ENCODE results near the gene L3MBTL4. TPM values are rescaled to one million over a fixed set of nuclear protein-coding genes. Genes with fewer than 3 reads are reported as not detected.
"Not testable (repeated sequence)": the region's sequence is repeated elsewhere in the genome, so short reads cannot be mapped to it uniquely, and the experiment has no call there.

The L3MBTL4 gene
- total RNA-seq, 1 donor from 2014 or later, result 8.5 TPM

DNA sequence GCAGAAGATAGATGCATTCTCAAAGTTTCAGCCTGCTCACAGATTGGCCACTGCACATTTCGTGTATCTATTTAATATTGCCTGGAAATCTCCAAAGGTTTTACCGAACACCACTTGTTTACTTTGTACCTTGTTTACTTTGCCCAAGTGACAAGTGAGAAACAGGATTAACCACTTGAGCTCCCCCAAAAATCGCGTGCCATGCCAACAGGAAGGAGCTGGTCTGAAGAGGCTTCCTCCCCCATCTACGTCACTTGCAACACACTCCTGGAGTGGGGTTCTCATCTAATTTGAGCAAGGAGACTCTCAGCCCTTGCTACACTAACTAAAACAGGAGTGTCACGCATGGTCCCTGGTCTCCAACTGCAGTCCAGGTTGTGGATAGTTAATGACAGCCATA lies 306.9 kb downstream of the L3MBTL4 start:
- no peak for DNase-seq (ENCODE audit: low spot score)

DNA sequence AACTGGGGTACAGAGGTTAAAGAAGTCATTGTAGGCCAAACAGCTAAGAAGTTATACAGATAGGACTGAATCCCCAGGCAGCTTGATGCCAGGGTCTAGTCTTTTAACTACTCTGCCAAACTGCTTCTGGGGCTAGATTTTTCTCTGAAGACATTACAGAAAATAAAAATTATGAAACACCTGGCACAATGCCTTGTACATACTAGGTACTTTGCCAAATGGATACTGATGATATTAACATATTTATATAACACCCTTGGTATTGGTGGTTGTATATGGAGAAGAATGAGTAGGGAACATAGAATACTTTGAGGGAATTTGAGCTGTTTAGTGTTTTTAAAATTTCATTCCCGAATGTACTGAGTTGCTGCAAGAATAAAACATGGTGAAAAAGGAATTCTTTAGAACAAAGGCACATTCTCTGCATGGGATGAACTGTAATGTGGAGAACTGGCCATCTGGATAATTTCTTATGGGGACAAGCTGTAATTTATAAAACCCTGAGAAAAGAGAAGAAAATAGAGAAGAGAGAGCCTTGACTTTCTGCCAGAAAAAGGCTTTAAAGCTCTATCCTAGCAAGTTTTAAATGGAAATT lies 308.5 kb downstream of the L3MBTL4 start:
- DNase-seq (ENCODE audit: low spot score), result no peak

DNA sequence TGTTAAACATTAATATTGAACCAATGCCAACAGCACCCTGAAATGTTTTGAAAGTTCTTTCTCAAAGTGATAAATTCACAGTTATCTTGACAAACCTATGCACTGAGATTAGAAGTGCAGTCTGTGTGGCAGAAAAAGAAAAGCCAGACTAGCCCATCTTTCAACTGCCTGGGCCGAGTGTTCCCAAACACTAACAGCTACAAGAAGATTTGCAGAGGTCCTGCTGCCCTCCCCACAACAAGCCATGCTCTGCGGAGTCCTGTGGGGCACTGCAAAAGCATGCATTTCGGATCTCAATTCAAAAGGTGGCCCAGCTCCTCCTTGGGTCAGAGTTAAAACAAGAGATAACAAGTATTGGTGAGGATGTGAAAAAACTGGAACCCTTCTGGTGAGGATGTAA lies 311.0 kb downstream of the L3MBTL4 start:
- no peak for DNase-seq (ENCODE audit: low spot score)

DNA sequence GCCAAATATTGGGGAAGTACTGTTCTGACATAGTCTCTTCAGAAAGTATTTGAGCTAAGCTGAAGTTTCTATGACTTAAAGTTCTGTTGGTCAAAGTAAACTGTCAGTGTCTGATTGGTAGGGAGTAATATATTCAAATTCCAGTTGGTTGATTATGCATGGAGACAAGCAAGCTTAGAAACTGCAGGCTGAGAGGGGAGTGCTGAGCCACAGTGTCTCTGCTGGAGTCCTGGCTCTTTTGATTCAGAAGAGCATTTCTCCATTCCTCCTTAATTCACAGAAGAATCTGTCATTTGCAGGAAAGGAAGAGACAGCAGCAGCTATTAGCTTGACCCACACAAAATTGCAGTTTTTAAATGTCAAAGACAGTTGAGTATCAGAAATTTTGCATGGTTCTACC lies 318.0 kb downstream of the L3MBTL4 start:
- no peak for DNase-seq (ENCODE audit: low spot score)

DNA sequence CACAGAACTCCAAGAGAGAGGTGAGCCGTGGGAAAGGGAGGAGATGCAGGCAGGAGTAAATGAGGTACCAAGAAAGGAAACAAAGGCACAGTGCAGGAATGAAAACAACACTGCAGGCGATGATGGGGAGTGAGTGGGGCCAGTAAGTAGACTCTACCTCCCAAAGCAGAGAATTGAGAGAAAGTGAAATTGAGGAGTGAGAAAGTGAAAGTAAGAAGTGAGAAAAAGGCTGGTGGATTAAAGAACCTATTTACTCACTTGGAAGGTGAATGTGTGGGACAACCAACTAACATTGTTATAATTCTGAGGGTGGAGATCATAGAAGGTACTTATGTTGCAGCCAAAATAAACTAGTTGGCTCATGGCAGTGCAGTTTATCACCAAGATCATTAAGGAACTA lies 326.3 kb downstream of the L3MBTL4 start:
- no peak for DNase-seq (ENCODE audit: low spot score)

DNA sequence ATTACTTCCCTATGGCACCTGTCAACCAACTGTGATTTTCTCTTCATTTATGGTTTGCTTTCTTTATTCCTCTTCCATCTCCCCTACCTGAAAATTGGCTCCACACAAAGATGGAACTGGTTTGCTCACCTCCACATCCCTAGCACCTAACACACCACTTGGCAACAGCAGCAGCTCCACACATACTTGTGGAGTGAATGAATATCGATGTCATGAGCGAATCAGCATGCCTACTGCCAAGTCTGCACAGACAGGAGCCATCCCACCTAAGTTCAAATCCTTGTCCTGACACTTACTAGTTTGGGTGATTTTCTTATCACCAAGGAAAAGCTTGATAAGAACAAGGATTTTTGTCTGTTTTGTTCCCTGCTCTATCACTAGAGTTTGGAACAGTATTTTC lies 328.0 kb downstream of the L3MBTL4 start:
- no peak for DNase-seq (ENCODE audit: low spot score)

DNA sequence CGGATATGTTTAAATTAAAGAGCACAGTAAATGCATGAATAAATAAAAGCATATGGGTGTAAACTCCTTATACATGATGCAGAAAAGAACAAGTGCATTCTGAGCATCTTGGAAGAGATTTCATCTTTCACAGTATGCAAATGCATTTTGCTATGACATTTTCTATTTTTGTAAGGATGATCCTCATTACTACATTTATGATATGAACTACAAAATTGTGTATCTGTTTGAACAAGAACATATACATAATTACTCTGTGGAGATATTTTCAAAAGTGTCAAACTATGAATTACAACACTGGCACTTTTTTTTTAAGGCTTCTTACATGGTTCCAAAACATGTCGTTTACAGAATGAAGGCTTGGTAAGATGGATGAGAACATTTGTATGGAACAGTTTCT lies 335.3 kb downstream of the L3MBTL4 start:
- DNase-seq (ENCODE audit: low spot score), result no peak

DNA sequence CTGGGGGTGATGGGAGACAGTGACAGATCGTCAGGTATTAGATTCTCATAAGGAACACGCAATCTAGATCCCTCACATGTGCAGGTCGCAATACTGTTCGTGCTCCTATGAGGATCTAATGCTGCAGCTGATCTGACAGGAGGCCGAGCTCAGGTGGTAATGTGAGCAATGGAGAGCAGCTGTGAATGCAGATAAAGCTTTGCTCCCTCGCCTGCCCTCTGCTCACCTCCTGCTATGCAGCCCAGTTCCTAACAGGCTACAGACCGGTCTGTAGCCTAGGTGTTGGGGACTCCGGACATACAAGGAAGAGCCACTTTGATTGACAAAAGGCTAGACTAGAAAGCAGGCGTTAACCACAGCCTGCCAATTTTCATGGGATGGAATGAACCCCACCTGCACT lies 335.8 kb downstream of the L3MBTL4 start:
- no peak for DNase-seq (ENCODE audit: low spot score)

DNA sequence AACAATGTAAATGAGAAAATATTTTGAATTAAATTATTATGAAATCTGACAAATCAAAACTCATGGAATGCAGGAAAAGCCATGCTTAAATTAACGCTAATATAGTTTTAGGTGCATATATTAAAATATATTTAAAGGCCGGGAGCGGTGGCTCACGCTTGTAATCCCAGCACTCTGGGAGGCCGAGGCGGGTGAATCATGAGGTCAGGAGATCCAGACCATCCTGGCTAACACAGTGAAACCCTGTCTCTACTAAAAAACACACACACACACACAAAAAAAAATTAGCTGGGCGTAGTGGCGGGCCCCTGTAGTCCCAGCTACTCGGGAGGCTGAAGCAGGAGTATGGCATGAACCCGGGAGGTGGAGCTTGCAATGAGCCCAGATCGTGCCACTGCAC lies 342.3 kb downstream of the L3MBTL4 start:
- not testable (repeated sequence) for DNase-seq (ENCODE audit: low spot score)

DNA sequence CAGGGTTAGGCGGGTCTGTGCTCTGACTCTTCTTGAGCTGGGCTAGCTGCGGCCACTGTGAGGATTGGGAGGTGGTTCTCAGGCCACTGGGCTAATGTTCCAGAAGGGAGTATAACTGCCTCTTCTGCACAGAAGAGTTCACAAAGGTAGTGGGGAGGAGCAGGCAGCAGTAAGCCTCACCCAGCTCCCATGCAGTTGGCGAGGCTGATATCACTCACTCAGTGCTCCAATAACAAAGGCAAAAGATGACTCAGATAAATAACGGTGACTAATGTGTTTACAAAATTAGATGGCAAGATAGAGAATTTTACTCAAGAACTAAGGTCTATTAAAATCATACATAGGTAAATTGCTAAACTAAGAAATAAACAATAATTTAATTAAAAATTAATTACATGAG lies 345.2 kb downstream of the L3MBTL4 start:
- DNase-seq (ENCODE audit: low spot score), result no peak

DNA sequence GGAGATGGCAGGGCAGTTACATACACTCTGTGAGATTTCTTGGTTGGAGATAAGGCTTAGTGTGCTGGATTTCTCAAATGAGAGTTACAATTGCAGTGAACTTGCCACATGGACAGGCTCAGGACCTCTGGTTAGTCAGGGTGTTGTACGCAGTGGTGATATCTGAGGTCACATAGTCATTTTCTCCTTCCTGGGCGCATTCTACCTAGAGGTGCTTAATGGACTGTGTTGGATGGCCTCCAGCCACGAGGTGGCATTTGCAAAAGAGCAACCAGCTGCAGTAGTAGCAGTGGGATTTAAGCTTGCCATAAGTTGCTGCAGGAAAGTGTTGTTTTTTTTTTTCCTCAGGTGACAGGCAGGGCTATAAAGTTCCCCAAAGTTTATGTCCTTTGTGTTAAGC lies 345.6 kb downstream of the L3MBTL4 start:
- DNase-seq (ENCODE audit: low spot score), result no peak

DNA sequence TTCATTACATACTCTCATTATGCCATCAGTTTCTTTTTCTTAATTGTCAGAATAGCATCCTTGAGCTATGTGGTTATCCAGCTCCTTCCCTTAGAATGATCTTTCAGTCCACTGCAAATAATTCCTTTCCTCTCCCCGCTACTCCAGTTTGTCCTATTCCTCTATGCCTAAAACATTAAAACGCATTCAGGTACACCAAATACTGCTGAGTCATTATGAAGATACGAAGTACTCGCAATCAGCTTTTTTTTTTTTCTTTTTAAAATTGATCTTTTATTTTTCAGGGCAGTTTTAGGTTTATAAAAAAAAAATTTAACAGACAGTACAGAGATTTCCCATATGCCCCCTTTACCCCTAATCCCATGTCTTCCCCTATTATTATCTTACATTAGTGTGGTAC lies 354.6 kb downstream of the L3MBTL4 start:
- DNase-seq (ENCODE audit: low spot score), result no peak

DNA sequence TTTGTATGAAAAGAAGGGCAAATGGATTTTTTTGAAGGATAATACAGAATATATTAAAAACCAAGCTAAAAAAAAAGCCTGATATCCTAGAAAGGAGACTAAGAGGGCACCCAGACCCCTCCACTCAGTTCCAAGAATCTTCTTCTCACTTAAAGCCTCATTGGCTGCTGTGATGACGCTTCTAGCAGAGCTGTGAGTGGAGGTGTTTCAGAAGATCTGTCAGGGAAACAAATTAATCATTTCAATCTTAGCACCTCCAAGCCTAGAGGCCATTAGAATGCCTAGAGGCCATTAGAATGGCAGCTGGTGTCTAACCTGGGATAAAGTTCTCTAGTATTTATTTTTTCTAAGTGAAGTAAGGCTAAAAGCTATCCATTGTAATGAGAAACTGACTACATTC lies 355.2 kb downstream of the L3MBTL4 start:
- DNase-seq (ENCODE audit: low spot score), result no peak

DNA sequence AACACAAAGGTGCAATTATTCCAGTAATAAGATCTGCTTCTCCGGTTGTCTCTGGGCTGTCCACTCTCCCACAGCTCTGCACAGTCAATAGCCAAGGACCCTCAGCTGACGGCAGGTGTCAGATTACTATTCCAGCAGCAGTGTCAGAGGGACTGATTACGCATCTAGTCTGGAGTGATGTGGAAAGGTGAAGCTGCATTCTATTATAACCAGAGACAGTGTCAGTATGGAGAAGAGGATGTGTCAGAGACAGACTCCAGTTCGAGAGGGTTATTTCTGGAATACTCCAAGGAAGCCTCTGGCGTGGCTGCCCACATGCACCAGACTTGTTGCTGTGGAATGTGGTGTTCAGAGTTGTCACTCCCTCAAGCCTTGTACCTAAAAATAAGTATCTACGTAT lies 355.8 kb downstream of the L3MBTL4 start:
- no peak for DNase-seq (ENCODE audit: low spot score)

DNA sequence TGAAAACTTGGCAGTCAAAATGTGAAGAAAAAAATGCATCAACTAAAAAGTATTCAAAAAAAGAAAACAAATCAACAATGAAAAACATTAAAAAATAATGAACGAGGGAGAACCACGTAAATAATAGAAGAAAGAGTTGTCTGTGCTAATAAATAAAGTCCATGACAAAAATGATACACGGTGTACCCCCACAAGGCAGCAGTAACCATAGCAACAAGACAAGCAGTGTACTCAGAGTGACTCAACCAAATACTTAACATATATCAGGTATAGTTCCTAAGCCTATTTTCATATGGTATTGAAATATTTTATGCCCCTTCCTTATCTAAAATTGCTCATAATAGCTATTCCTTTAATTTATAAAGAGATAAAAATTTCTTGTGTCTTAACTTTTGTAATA lies 357.1 kb downstream of the L3MBTL4 start:
- no peak for DNase-seq (ENCODE audit: low spot score)

DNA sequence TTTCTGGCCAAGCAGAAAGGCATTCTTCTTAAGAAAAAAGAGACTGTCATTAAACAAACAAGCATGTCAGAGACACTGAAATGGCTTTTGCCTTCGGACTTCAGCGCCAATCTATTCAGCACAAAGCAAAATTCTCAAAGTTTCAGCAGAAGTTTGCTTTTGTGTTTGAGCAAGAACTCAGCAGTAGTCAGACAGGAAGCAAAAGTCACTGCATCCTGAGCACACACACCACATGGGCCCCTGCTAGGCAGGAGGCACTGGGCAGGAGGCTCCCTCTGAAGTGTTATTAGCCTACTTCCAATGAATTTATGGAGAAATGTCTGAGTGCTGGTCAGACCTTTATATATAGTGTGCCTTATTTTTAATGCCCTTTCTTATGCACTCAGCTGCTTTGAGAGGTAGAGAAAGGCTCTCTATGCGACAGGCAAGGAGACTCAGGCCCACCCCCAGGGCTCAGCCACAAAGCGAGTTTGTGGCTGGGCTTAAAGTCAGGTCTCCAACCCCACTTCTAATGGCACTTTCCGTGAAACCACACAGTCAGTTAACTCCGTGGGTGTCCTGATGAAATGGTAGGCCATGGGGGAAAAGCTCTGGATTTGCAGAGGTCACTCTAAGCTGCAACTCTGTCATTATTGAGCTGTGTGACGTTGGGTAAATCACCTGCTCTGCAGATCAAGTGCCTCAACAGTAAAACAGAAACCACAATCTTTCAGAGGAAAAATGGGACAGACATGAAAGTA lies 358.4 kb downstream of the L3MBTL4 start:
- DNase-seq (ENCODE audit: low spot score), result no peak

DNA sequence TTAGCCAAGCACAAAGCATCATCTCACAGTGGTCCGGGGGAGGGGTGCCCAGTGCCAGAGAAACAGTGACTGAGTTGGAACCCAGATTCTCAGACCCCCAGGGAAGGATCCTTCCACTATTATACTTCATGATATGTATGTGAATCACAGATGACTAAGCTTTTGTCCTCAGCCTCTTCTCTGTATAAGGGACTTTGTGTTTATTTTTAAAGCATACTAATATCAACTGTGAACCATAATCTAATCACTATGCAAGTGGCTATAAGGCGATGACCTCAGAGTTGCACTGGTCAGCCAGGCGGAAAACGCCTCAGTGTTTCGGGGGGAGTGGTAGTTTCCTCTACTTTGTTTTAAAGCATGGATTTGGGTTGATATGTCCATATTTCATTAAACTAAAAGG lies 359.0 kb downstream of the L3MBTL4 start:
- no peak for DNase-seq (ENCODE audit: low spot score)

DNA sequence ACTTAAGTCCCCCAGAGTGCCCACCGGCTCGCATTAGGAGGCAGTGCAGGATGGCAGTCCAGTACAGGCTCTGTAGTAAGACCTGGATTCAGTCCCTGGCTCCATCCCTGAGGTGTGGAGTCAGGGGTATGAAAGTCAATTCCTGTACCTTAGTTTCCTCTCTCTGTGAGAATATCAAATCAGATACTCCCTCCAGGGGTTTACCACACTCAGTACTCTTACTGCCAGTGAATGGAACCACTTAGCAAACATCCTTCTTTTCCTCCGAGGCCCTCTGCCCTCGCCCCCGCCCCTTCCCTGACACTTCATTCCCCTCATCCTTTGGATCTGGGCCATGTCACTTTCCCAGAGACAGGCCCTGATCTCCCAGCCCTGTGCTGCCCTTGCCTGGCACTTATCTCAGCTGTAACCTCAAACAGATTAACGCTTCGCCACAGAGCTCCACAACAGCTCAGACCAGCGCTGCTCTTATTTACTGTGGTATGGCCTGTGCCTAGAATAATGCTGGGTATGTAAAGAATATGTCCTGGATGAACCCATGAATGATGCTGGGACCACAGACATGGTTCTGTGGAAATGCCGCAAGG lies 360.4 kb downstream of the L3MBTL4 start:
- no peak for DNase-seq (ENCODE audit: low spot score)

DNA sequence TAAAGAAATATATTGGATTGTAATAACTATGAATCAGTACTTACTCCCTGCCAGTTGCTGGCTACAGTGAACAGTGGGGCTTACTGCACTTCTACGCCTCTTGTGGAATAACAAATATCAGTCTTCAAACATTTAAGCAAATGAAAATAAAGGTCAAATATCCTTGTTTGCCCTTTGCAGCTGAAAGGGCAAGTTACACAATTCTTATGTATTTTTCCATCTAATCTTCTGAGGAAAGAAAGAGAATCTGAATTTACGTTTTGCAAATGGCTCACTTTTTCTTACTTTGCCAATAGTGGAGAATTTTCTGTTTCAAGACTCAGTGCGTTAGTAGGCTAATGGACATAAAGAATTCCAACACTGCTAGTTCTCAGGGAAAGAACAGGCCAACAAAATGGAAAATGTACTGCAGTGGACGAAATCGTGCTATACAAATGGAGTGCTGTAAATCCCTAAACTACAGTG lies 362.2 kb downstream of the L3MBTL4 start:
- DNase-seq (ENCODE audit: low spot score), result no peak

DNA sequence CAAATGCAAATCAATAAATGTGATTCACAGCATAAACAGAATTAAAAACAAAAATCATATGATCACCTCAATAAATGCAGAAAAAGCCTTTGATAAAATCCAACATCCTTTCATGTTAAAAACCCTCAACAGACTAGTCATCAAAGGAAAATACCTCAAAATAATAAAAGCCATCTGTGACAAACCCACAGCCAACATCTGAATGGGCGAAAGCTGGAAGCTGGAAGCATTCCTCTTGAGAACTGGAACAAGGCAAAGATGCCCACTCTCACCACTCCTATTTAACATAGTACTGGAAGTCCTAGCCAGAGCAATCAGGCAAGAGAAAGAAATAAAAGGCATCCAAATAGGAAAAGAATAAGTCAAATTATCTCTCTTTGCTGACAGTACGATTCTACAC lies 367.1 kb downstream of the L3MBTL4 start:
- DNase-seq (ENCODE audit: low spot score), result not testable (repeated sequence)

DNA sequence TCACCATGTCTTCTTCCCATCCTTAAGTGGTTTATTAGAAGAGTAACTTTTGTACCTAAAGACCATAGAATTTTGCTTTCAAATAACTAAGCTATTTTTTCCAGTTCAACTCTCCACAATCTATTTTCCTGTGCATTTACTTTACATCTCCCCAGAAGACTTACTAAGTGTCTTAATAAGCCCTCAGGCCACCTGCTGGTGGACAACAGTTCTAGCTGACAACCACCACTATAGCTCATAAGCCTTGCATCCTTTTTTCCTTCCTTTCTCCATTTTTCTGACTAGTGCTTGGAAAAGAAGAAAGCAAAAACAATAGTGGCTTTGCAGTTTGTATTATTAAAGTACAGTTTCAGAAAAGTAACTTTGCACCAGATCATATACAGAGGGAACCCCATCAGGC lies 369.9 kb downstream of the L3MBTL4 start:
- DNase-seq (ENCODE audit: low spot score), result no peak

DNA sequence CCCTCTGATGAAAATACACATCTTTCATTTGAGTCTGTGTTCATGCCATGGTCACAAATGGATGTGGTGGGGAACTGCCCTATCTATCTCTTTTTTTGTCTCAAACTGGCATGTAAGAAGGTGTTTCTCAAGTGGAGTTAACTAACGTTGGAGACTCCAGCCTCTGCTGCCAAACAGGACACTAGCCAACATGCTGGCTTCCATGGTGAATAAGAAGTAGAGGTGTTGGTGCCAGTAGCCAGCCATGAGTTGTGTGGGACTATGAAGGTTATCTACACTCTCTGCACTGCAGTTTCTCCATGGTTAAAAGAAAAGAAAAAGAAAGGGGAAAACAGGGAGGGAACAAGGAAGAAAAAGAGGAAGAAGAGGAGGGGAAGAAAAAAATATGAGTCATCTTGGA lies 370.4 kb downstream of the L3MBTL4 start:
- no peak for DNase-seq (ENCODE audit: low spot score)

DNA sequence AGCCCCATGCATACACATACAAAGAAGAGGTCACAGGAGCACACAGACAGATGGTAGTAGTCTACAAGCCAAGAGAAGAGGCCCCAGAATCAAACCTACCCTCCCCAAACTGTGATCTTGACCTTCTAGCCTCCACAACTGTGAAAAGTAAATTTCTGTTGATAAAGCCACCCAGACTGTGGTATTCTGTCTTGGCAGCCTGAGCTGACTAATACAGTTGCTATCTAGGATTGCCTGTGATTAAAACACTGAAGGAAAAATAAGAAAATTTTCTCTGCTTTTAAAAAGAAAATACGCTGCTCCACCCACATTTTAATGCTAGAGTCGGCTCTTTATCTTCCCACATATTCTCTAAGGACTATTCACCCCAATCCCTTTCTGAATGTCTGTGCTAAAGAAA lies 375.7 kb downstream of the L3MBTL4 start:
- DNase-seq (ENCODE audit: low spot score), result no peak
